Measurements from ENCODE around the gene LAMA4.

LAMA4 gene

DNA sequence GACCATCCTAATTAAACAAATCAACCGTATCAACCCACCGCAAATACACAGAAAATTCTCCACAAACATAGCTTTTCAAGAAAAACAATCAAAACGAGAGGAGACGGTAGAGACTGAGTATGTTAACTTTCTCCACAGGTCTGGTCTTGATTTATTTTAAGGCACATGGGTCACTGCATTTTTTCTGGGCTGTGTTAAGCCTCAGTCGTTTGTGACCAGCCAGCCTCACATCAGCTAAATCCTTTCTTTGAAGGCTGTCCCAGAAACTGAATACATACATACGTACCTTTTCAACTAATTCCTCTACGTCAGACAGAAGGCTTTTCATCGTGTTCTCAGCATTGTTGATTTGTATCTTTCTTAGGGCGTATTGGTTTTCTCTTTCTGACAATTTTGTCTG, 69.4 kb downstream of the LAMA4 start:
- no peak for DNase-seq (ENCODE audit: low read depth, low spot score)

DNA sequence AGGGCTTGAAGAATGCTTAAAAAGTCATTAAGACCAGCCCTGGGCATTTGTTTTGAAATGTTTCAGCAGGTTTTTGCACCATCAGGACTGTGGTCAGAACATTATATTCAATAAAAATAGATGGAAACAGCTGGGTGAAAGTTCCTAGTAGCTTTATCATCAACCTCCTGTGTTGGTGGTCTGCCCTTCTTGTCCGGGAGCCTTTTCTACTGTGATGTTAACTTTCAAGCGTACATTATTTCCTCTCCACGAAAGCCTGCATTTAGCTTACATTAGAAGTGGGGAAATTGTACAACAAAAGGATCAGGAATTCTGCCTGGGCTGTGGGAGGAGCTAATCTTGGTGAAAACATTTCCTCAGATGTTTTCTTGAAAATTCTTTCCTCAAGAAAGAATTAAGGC, 71.1 kb downstream of the LAMA4 start:
- DNase-seq (ENCODE audit: low read depth, low spot score) = no peak

DNA sequence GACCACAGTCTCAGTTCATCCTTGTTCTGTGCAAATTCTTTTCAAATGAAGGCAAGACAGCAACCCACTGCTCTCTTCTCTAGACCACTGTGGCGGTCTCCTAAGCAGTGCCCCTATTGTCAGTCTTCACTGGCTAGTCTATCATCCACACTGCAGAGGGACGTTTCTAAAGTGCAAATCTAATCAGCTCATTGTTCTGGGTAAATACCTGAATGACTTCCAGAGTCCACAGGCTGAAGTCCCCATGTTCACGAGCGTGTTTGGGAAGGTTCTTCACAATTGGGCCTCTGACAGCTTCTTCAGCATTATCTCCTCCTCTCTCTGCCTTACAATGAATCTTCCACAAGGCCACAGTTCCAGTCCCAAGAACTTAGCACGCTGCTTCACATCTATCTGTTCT, 73.2 kb downstream of the LAMA4 start:
- no peak for DNase-seq (ENCODE audit: low read depth, low spot score)

DNA sequence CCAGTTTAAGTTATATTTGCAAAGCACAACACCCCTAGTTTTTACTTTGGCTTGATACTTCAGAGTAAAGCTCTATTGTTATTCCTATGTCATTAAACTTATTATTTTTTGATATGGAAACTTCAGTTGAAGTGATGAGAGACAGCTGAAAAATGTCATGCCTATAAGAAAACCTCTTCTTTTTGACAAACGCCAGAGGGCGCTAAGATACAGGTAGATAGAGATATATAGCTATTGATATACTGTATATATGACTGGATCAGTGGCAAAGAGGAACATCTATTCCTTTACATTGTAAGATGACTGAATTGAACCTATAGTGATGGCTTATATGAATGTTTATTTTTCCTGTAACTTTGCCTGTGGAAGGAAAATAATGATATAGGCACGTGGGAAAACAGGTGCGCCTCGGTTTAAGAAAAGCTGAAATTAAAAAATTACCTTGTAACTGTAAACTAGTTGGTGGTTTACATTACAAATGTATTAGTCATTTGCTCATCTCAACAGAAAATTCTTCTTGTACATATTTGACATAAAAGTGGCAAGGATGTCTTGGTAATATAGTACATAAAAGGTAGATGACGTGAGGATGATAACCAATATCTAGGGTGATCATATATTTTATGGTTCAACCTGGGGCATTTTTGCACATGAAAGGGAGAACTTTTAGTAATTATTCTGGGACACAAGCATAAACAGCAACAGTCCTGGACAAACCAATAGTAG, 74.1 kb downstream of the LAMA4 start:
- DNase-seq (ENCODE audit: low read depth, low spot score) = peak; percentile 18

DNA sequence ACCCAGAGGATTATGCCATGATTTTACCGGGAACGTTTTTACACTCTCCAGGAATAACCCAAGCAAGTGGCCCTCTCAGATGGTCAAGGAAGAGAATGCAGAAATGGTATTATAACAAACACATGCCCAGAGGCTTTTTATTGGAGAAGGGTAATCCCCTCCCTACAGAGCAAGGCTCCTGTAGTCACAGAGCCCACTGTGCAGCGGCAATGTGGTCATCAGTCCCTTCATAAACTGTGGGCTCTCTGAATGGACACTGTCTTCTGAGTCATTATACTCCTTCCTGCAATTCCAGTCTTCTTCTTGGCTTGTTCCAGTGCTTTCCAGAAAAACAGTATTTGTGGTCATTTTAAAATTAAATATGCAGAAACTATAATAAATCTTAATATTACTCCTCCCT, 74.7 kb downstream of the LAMA4 start:
- DNase-seq (ENCODE audit: low read depth, low spot score) = no peak

DNA sequence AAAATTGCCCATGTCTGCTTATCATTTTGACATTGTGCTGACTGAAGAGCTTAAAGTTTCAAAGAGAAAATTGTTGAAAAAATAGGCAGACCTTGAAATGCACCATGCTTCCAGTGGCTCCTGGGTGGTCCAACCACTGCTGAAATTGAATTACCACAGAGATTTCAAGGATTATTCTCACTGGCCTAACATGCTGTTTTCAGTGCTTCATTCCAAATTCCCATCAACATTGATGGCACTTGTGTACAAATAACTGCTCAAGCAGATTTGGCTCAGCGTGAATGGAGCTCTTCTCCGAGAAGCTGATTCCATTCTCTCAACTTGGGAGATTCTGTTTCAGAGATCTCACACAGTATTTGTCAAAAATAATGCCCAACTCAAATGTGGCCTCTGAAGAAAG, 75.5 kb downstream of the LAMA4 start:
- DNase-seq (ENCODE audit: low read depth, low spot score) = no peak

DNA sequence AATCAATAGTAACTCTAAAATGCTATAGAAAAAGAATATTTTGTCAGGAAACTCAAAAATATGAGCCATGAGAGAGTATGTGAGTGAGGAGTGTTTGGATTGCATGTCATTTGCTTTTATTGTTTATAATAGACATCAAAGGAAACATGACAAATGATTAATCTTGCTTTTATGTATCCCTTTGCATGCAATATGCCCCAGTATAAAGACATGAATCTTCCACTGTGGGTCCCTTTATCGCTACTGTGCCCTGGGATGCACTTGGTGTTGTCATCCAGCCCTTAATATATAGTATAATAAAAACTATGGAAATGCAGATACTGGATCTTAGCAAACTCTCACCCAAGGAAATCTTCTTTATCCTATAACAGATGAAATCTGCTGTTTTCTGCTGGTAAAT, 77.3 kb downstream of the LAMA4 start:
- no peak for DNase-seq (ENCODE audit: low read depth, low spot score)

DNA sequence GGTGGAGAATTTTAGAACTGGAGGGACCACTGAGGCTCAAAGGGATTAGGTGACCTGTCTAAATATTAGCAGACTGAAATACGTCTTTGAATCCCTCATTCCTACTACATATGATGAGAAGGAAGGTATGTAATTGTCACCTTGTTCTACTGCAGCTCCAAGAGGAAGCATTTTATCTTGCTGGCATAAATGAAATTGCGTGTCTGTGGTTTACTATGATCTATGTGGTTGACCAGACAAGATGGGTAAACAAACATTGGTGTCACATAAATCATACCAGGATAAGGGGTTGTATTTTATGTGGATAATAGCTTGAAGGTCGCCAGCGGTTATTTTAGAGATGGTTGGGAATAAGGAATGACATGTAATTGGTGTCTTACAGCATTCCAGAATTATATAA, 78.2 kb downstream of the LAMA4 start:
- DNase-seq (ENCODE audit: low read depth, low spot score) = no peak

DNA sequence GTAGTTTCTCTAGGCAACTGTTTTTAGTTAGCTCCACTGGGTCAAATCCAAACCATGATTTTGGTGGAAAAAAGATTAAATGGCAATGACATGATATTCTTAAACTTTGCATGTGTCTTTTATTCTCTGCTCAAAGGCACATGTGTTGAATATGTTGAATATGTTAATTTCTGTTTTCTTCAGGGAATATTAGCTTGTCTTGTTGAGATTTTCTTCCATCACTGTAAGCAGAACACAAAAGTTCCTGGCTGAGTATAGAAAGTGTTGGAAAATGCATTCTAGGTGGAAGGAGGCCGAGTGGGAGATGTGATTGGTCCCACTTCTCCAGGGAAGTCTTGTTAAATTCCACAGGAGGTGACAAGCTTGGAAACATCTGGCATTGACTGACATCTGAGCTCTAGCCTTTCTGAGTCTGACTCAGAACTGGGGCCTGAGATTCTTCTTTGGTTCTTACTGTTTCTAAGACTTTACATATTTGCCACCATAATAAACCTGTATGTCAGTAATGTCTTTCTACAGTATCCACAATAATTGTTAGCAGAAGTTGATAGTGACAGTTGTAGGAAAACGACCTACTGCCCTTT, 81.1 kb downstream of the LAMA4 start:
- no peak for DNase-seq (ENCODE audit: low read depth, low spot score)

DNA sequence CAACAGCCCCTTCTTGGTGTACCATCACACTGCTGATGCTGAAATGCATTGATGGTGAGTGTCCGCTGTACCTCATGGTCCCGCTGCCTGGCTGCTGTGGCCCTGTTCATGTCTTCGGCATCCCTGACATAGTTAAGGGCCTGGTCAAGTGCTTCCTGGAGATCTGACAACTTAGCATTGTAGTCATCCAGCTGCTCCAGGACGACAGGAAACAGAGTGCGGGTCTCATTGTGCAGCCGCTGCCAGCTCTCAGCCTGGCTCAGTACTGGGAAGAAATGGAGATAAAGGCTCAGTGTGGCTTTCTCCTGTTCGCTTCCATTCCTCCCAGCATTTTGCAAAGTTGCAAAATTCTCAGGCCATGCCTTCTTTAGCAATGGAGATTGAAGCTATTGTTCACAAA, 81.8 kb downstream of the LAMA4 start:
- no peak for DNase-seq (ENCODE audit: low read depth, low spot score)

DNA sequence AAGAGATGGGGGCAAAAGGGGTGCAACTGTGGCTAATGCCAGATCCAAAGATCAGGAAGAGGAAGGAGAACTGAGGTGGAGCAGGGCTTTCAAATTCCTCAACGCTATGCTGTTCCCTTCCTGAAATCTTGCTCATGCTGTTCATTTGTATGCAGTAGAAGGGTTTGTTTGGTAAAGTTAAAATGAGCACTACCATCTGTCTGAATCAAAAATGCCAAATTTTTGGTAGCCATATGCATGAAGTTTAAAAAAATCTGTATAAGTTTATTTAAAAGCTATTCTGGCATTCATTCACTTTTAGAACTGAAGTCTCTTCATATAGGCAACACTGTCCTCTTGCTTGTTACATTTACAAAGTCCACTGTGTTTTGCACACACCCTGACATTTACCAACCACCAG, 84.8 kb downstream of the LAMA4 start:
- DNase-seq (ENCODE audit: low read depth, low spot score) = no peak

DNA sequence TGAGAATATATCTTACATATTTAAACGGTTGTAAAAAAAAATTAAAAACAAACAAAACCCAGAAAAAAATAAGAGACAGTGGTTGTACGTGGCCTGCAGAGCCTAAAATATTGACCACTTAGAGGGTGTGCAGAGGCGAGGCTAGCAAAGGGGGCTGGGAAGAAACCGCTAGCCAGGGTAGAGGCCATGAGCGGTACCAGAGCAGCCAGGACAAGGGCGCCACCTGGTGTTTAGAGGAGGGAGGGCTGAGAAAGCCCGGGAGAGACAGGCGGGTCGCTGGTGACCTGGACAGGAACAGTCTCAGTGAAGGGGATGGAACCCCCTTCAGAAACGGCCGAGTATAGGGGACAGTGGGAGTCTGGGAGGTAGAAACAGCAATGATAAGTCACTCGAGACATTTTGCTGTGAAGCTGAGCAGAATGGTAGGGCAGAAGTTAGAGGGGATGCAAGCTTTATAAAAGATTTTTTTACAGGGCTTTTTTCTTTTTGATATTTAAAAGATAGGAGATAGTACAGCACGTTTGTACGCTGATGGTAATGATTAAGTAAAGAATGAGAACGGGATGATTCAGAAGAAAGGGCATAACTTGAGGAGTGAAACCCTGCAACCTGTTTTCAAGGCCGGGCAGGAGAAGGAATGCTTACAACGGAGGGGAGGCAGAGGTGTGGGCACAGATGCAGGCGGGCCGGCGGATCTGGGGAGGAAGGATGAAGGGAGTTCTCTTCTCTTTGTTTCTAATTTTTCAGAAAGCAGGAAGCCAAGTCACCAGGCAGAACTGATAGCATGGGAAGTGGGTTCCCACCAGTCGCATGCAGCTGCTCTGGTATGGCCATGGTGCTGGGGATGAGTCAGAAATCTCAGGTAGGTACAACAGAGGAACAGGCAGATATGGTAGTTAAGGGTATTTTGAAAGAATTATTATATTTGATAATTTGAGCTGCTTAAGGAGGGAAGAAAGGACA, 90.8 kb downstream of the LAMA4 start:
- peak; percentile 54 for DNase-seq (ENCODE audit: low read depth, low spot score)

DNA sequence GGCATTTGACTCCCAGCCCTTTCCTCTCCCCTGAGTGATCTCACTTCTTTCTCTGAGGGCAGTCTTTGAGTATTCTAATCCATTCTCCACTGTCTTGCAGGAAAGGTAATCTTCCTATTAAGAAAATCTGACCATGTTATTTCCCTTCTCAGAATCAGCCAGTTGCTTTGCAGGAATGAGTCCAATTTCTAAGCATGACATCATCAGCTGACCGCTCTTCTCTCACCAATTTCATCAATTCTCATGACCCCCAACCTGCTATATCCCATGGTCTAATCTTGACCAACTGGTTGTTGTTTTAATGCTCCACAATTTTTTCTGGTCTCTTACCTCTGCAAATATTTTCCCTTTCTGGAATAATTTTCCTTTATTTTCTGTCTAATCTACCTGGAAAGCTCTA, 93.6 kb downstream of the LAMA4 start:
- DNase-seq (ENCODE audit: low read depth, low spot score) = no peak

DNA sequence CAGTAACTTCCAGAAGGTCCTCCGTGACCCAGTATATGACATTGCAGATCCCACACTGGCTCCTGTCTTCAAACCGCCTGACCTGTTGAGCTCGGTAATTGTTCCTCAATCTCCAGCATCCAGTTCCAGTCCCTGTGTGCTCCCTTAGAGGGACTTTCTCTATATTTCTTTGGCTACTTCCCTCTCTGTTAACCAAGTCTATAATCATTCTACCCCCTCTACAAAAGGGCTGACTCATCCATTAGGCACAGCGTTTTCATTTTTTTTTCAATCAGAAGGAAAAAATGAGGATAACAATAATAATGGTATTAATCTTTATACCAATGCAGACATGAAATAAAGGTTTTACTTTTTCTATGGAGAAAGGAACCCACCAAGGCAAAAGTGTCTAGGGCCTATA, 97.7 kb downstream of the LAMA4 start:
- DNase-seq (ENCODE audit: low read depth, low spot score) = no peak

DNA sequence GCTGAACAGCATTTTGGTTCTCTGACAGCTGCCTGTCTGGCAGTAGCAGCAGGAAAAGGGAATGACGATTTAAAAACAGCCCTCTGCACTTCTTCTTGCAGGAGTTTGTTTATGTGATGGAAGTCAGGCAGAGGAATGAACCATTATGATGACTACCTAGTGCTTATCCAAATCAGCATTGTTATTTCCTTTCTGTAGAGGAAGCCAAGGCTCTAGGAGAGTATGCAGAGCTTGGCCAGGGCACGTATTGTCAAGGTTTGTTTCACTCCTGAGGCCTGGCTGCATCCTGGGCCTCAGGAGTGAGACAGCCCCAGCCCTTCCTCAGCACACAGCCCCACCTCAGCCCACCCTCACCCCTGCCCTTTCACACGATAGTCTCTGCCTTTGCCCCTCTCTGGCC, 98.5 kb downstream of the LAMA4 start:
- no peak for DNase-seq (ENCODE audit: low read depth, low spot score)

DNA sequence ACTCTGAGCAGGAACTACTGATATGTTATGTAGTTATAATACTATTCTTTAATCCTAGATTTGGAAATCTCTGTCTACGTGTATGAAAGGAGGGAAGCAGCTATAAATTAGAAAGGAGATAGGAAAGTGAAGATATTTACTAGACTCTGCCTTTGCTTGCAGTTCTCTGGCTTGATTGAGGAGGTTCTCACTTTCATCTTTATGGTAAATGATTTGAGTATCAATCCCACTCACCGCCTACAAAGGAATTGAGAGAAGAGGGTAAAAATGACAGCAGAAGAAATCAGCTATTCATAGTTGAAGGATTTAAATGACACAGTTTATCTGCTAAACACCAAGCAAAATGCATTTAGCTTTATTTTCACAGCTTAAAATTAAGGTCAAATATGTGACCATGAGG, 99.7 kb downstream of the LAMA4 start:
- DNase-seq (ENCODE audit: low read depth, low spot score) = no peak

DNA sequence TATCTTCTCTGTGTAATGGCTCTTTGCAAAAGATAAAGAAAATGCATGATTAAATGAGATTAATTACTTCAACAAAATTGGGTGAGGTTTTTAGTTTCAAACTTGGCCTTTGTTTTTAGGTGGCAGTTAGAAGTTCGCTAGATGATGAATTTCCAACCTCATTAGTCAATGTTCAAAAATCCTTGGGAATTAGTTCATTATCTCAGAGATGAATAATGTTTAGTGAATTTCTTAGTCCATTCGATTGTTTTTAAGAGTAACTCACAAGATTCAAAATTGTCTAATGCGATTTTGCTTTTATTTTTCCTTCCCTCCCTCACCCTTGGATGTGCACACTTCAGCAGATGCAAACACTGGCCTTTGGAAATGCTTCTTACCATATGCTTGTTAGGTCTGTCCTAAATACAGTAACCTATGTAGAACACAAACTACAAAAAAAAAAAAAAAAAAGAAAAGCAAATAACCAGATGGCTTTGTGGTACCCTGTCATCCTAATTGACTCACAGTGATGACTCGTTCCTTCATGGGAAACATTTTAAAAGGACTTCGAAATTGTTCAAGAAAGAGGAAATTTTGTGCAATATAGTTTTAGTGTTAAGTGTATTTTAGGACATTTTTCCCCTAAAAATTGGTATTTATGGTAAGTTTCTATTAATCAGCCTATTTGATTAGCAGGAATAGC, 100.3 kb downstream of the LAMA4 start:
- DNase-seq (ENCODE audit: low read depth, low spot score) = no peak

DNA sequence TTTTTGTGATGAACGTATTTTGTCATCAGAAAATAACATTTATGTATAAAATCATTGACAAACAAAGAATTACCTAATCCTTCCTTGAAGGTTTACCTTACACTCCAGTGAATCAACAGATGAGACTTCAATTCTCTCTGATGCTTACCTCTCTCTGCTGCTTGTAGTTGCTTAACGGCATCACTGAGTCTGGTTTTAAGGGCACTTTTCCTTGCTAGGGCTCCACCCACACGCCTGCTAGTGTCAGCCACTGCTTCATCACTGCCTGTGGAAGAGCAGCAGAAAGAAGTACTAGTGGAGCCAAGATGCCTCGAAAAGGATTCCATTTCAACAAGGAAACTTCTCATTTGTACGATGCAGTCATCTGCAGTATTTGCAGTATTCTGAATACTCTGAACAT, 104.0 kb downstream of the LAMA4 start:
- no peak for DNase-seq (ENCODE audit: low read depth, low spot score)

DNA sequence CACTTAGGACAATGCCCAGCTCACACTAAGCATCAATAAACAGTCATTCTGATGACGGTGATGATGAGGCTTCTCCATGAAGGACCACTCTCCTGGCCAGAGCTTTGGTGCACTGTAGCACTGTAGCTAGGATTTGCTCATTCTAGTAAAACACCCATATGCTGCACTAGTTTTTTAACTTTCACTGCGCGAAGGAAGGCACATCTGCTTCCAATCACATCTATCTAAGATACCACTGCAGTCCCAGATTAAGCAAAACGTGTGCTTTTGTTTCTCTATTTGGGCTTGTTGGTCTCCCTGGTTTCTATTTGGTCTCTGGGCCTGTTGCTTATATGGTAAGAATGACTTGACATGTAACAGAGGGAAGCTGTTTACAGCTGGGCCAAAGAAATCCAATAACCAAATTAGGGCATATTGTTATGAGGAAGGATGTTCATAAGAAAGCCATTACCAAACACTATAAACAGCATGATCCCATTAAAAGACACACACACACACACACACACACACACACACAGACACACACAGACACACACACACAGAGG, 104.6 kb downstream of the LAMA4 start:
- no peak for DNase-seq (ENCODE audit: low read depth, low spot score)

DNA sequence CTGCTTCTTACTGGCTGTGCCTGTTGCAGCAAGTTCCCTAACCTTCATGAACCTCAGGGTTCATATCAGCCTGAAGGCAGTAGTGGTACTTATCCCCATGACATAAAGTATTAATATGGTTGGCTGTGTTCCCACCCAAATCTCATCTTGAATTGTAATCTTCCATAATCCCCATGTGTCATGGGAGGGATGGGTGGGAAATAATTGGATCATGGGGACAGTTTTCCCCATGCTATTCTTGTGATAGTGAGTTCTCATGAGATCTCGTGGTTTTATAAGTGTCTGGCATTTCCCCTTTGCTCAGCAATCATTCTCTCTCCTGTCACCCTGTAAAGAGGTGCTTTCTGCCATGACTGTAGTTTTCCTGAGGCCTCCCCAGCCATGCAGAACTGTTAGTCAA, 105.1 kb downstream of the LAMA4 start:
- no peak for DNase-seq (ENCODE audit: low read depth, low spot score)

DNA sequence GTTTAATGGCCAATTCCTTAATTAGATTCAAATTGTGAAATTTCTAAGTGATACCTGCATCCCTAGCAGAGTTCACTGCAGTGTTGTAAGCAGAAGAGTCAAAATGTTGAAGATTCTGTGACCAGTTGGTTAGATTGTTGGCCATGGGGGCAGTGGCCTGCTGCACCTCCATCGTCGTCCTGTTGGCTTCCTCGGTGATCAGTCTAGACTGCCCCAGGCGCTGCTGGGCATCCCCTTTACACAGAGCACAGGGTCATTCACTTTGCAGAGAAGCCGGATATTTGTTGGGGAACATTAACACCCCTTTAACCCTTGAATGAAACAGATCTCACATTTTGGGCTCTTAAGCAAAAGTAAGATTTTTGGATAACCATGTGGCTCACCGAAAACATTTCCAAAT, 106.3 kb downstream of the LAMA4 start:
- DNase-seq (ENCODE audit: low read depth, low spot score) = no peak

DNA sequence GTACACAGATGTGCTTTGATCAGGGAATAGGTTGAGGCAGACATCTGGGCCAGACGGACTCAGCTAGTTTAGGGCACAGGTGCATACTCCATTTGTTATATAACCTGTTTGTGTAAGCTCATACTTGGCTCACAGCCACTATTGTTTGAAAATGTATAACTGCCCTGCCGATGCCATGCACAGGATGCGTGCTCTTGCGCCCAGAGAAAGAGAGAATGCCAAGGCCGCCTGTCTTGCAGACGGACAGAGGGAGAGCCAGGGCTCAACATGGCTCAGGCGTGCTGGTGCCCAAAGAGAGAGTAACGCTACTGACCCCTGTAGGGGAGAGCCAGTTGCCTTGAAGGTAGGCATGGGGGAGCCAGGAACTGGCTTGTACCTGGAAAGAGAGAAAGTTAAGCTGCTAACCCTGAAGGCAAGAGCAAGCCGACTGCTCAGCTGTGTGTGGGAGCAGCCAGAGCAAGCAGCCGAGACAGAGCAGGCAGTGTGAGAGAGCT, 109.2 kb downstream of the LAMA4 start:
- no peak for DNase-seq (ENCODE audit: low read depth, low spot score)

Data from activated CD4-positive, CD25-positive, alpha-beta regulatory T cell treated with anti-CD3 and anti-CD28 coated beads, Interleukin-2, amount 50 U/mL, for 16 hours (primary cell).